IMR-90 (cell line): ENCODE results near the gene ZNF146.
"Not testable (repeated sequence)": the region's sequence is repeated elsewhere in the genome, so short reads cannot be mapped to it uniquely, and the experiment has no call there.

ENCODE experiments used
- CEBPB ChIP-seq: IDR thresholded peaks from 2 replicates; pipeline ENCODE4 v1.6.1; 2012; ENCODE audit warnings: low read depth, low read length, improper control_type of control experiment
- FOS ChIP-seq: fragments of 150-350 bp; IDR thresholded peaks from 2 replicates; pipeline ENCODE4 v1.6.1; 2016; ENCODE audit warnings: low read depth, low read length
- POLR2A ChIP-seq: IDR thresholded peaks from 2 replicates; pipeline ENCODE4 v1.6.1; 2012; ENCODE audit warnings: mild to moderate bottlenecking, low read depth, low read length
- SMC3 ChIP-seq: fragments of 150-350 bp; IDR thresholded peaks from 2 replicates; pipeline ENCODE4 v1.6.1; 2016; ENCODE audit warnings: low read depth, mild to moderate bottlenecking, antibody characterized with exemption, low read length, moderate library complexity
- TF ChIP-seq, protein P1 (sequence below): conservative IDR thresholded peaks from 2 replicates; pipeline ENCODE4 v1.5.1; 2012; ENCODE audit warnings: mild to moderate bottlenecking, low read depth, low read length, improper control_type of control experiment
- TF ChIP-seq, protein P2 (sequence below): fragments of 150-350 bp; IDR thresholded peaks from 2 replicates; pipeline ENCODE4 v1.6.1; 2017; ENCODE audit warnings: mild to moderate bottlenecking, antibody characterized with exemption, low read length, low read depth
- TF ChIP-seq, protein P3 (sequence below): fragments of 150-350 bp; IDR thresholded peaks from 2 replicates; pipeline ENCODE4 v1.6.1; 2016; ENCODE audit warnings: low read depth, mild to moderate bottlenecking, low read length, moderate library complexity, borderline replicate concordance

DNA sequence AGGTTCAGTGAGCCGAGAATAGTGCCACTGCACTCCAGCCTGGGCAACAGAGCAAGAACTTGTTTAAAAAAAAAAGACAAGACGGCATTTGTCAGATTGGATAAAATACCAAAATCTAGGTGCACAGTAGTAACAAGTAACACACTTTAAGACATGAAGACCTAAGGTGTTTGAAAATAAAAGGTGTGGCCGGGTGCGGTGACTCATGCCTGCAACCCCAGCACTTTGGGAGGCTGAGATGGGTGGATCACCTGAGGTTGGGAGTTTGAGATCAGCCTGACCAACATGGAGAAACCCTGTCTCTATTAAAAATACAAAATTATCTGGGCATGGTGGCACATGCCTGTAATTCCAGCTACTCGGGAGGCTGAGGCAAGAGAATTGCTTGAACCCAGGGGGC lies 28.2 kb upstream of the ZNF146 start:
- TF ChIP-seq, protein P1, sequence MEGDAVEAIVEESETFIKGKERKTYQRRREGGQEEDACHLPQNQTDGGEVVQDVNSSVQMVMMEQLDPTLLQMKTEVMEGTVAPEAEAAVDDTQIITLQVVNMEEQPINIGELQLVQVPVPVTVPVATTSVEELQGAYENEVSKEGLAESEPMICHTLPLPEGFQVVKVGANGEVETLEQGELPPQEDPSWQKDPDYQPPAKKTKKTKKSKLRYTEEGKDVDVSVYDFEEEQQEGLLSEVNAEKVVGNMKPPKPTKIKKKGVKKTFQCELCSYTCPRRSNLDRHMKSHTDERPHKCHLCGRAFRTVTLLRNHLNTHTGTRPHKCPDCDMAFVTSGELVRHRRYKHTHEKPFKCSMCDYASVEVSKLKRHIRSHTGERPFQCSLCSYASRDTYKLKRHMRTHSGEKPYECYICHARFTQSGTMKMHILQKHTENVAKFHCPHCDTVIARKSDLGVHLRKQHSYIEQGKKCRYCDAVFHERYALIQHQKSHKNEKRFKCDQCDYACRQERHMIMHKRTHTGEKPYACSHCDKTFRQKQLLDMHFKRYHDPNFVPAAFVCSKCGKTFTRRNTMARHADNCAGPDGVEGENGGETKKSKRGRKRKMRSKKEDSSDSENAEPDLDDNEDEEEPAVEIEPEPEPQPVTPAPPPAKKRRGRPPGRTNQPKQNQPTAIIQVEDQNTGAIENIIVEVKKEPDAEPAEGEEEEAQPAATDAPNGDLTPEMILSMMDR: not testable (repeated sequence)
- TF ChIP-seq, protein P2, sequence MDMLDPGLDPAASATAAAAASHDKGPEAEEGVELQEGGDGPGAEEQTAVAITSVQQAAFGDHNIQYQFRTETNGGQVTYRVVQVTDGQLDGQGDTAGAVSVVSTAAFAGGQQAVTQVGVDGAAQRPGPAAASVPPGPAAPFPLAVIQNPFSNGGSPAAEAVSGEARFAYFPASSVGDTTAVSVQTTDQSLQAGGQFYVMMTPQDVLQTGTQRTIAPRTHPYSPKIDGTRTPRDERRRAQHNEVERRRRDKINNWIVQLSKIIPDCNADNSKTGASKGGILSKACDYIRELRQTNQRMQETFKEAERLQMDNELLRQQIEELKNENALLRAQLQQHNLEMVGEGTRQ: not testable (repeated sequence)
- TF ChIP-seq CEBPB, FOS, POLR2A, SMC3: not testable (repeated sequence)
- TF ChIP-seq, protein P3, sequence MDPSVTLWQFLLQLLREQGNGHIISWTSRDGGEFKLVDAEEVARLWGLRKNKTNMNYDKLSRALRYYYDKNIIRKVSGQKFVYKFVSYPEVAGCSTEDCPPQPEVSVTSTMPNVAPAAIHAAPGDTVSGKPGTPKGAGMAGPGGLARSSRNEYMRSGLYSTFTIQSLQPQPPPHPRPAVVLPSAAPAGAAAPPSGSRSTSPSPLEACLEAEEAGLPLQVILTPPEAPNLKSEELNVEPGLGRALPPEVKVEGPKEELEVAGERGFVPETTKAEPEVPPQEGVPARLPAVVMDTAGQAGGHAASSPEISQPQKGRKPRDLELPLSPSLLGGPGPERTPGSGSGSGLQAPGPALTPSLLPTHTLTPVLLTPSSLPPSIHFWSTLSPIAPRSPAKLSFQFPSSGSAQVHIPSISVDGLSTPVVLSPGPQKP: not testable (repeated sequence)
